GM21390 (cell line): ENCODE data around the gene ARHGAP28.

ENCODE experiments used
- ATAC-seq: cut with Tn5 transposase; IDR thresholded peaks from one replicate; pipeline ENCODE4 v1.9.1; 2021; ENCODE audit not compliant: unreplicated experiment

Gene ARHGAP28

GRCh38 chr18:6729247-6730091 lies at the start of gene ARHGAP28:
TSS of gene ARHGAP28 (plus strand) at chr18:6729716. CDS start at chr18:6729822, 106 bp downstream.
- ATAC-seq, result peak; percentile 80

DNA sequence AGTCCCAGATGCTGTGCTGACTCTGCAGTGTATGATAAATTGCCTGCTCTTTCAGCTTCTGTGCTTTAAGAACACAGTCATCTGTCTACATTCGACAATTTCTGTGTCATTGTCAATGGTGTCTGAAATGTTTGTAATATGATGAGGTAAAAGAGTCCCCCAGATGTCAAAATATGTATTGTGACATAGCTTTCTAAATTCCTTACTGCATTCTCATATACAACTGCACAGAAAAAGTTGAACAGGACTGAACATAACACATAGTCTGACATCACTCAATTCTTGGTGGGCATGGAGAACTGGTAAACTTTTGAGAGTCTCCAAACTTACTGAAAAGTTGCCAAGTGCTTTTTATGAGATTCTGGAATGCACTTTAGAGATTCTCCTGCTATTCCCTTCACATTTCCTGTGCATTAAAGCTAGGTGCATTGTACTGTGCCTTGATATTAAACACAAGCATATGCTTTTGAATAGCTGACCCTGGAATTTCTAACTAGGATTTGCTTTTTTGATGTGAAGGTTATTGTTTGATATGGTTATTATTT lies 48.1 kb upstream of the ARHGAP28 start:
- ATAC-seq, result no peak

DNA sequence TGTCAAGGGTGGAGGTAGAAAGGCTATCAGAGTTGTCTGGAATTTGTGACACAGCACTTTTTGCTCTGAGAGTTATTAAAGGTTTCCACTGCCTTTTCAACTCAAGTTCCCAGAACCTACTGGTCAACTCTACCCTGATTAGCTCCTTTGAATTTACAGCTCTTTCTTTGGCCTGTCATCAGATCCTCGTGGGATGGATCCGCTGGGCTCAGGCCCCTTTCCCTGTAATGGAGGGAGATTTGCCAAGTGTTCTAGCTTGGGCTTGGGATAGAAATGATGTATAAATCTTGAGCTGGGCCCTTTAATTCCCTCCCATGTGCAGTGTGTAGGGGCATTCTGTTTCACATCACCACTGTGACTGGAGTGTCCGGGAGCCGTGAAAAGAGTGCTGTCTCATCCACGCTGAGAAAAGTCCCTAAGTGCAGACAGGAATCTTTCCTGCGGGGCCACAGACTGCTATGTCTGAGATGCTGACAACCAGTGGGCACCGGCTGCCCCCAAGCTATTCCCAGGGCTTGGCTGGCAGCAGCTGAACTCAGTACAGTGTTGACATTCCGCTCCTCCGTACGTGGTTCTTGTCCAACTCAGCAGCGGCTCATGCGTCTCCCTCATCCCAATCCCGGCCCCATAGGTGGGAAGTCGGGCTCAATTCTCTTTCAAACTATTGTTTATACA lies 46.9 kb upstream of the ARHGAP28 start:
- no peak for ATAC-seq

DNA sequence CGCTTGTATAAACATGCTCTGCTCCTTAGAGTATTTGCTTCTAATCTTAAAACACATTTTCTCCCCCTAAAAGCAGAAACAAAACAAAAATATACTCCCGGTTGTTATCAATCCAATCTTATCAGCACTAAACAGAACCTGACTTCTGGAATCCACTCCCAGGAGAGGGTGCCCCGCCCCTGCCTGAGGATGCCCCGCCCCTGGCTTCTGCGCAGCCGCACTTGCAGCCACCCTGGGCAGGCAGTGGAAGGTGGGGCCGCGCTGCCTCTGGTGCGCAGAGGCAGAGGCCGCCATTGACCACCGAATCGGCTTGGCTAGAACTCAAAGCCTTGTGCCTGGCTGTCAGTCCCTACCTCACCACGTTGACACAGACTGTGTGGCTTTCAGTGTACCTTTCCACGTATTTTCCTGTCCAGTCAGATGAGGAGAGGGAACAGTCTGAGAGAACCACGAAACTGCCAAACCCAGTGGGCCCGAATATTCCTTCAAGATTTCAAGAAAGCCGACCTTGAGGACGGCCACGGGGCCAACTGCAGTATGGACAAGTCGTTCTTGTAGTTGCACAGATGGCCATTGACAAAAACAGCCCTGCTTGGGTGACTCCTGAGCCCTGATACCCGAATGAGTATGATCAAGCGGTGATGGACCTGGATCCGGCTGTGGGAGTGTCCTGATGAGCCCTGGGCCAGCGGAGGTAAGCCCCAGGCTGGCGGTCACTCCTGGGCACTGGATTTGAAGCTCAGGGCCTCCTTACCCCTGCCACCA lies 46.2 kb upstream of the ARHGAP28 start:
- ATAC-seq, result no peak

GRCh38 chr18:6687676-6688075 lies 41.8 kb upstream of the ARHGAP28 start:
- no peak for ATAC-seq

DNA sequence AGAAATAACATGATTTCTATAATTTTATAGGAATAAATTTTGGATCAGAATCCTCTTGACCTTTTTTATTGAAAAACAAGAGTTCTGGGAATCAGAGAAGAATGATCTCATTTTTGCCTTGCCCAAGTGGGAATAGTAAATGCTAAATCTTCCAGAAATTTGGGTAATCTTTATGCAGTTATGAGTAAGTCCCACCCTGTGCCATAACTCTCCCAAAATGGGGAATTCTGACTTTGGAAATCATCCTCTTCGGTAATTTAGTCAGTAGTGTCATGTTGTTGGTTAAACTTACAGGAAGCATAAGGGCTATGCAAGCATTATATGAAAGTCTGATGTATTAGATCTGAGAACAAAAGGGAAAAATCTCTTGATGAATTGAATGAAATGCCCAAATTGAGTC lies 20.6 kb upstream of the ARHGAP28 start:
- no peak for ATAC-seq

- ATAC-seq, result no peak
Measured at GRCh38 chr18:6711467-6711866, 18.0 kb upstream of the ARHGAP28 start.

GRCh38 chr18:6712401-6712800 lies 17.1 kb upstream of the ARHGAP28 start:
- no peak for ATAC-seq

- no peak for ATAC-seq
Measured at GRCh38 chr18:6714010-6714409, 15.5 kb upstream of the ARHGAP28 start.

DNA sequence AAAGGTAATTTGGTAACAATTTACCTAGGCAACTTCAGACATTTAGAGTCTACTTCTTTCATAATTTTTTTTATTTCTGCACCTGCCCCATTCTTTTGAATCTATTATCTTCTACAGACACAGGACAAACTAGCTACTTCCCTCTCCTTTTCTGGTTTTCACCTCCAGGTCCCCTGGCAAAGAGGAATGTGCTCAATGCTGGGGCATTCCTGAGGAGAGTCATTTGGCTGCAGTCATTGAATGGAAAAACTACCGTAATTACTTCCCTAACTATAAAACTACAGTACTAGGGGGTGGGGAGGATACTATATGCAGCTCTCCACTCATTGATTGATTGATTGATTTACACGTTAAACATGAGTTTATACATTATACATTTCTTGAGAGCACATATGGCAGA lies 11.2 kb upstream of the ARHGAP28 start:
- no peak for ATAC-seq

DNA sequence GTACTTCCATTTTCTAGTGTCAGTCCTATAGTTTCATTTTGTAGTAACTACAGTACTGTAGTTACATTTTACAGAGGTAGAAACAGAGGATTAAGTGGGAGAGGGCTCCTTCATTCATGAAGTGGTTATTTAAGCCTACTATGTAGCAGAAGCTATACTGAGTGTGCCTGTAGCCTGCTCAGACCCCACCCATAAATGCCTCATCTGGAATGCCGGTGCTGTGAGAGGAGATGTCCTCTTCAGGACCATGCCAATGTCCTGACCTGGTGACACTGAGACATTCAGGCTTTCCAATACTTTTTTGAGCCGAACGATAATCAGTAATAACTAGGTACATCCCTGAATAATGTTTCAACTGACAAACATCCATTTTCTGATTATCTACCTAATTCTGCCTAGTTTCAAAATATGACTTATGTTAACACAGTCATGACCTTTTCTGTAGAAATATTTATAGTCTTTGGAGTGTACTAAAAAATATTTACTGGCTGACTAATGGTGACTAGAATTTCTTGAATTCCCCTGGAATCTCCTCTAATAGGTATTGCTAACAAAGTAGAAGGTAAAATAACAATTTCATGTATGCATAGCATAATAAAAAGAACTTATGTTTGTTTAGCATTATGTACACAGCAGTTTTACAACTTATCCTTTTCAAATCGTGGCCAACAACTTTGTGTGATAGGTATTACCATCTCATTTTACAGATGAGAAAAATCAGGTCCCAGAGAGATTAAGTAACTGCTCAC lies 10.2 kb upstream of the ARHGAP28 start:
- ATAC-seq, result no peak

- no peak for ATAC-seq
Measured at GRCh38 chr18:6719910-6720683, 9.4 kb upstream of the ARHGAP28 start.

GRCh38 chr18:6721755-6722154 lies 7.8 kb upstream of the ARHGAP28 start:
- no peak for ATAC-seq

GRCh38 chr18:6722690-6723089 lies 6.8 kb upstream of the ARHGAP28 start:
- ATAC-seq, result no peak

DNA sequence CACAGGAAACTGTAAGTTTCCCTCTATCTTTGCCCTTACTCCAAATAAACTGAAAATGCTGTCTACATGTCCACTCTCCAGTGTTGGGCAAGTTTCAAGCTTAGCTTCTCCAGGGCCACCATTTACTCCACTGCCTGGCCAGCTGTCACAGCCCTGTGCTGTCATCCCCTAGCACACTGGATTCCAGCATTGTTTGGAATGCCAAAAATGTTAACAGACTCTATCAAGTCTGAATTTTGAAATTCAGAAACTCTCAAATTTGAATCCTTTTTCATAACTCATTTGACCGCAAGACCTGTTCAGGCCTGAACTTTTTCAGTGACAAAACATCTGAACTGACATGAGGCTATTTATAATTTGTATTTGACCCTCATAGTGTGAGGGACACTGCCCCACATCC lies 5.2 kb upstream of the ARHGAP28 start:
- ATAC-seq, result no peak

- no peak for ATAC-seq
Measured at GRCh38 chr18:6728331-6728730, 1.2 kb upstream of the ARHGAP28 start.

GRCh38 chr18:6728809-6729246 lies 688 bp upstream of the ARHGAP28 start:
- no peak for ATAC-seq

DNA sequence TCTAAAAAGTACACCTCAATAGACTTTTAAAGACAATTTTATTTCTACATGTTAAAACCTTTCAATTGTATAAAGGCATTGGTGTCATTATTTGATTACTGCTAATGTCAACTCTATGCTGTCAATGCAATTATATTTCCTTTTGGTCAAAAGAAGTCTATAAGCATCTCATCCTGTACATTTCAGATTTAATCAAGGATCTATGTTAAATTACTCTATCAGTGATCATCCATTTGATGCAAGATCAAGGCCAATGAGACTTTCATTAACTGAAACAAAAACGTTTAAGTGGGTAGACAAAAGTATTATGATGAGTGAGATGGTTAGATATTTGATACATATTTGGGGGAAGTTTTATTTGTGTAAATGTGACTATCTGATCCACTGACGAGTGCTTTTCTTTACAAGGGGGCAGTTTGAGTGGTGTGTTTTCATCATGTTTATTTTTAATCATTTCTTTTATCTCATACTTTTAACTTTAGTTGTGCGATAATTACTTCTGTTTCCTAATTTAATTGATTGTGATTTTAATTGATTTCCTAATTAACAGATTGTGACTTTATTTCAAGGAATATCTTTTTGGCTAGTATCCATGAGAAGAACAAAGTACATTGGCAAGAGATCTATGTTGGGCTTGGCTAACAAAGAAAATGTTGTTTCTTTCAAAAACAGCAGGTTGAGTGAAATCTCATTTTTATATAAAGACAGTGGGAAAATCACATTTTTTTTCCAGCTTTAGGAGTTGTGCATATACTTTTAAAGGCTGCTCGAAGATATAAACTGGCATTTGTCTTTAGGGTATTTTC lies 1.1 kb downstream of the ARHGAP28 start:
- ATAC-seq, result no peak

- ATAC-seq, result no peak
Measured at GRCh38 chr18:6731222-6731596, 1.7 kb downstream of the ARHGAP28 start.
